A549 (cell line): Measurements from ENCODE around the gene ATG4B.
"Not testable (repeated sequence)": the region's sequence is repeated elsewhere in the genome, so short reads cannot be mapped to it uniquely, and the experiment has no call there.

ENCODE experiments used
- CHD4 ChIP-seq: fragments of 200-600 bp; sonication (generic); IDR thresholded peaks from 2 replicates; pipeline ENCODE4 v1.6.1; 2016; ENCODE audit warnings: antibody characterized with exemption, mild to moderate bottlenecking, borderline replicate concordance
- CTCF ChIP-seq: fragments of >200 bp; sonication (Bioruptor Twin); formaldehyde crosslinking; IDR thresholded peaks from 3 replicates; pipeline ENCODE4 v1.5.1; 2016
- E2F6 ChIP-seq: IDR thresholded peaks from 2 replicates; pipeline ENCODE4 v1.6.1; 2012; ENCODE audit warnings: low read depth, borderline replicate concordance
- HEYL ChIP-seq: fragments of 250-450 bp; sonication (Bioruptor Pico); IDR thresholded peaks from 2 replicates; pipeline ENCODE4 v1.8.0; 2021; ENCODE audit warnings: mild to moderate bottlenecking, moderate library complexity
- PHF8 ChIP-seq: fragments of 200-600 bp; sonication (generic); IDR thresholded peaks from 2 replicates; pipeline ENCODE4 v1.6.1; 2016; ENCODE audit warnings: low read depth, mild to moderate bottlenecking, antibody characterized with exemption, moderate library complexity, borderline replicate concordance
- POLR2A ChIP-seq: IDR thresholded peaks from 2 replicates; pipeline ENCODE4 v1.6.1; 2012; ENCODE audit warnings: mild to moderate bottlenecking, low read length
- RAD21 ChIP-seq, 2 experiments: fragments of >200 bp in 1 of 2; sonication (Bioruptor Twin) in 1 of 2; formaldehyde crosslinking in 1 of 2; IDR thresholded peaks in 1 of 2; conservative IDR thresholded peaks in 1 of 2; 2 replicates in 1 of 2; 3 replicates in 1 of 2; pipeline ENCODE4 v1.6.1; 2012 to 2018; ENCODE audit warnings: inconsistent platforms in 1 of 2
- REST ChIP-seq: fragments of 200-600 bp; sonication (generic); IDR thresholded peaks from 2 replicates; pipeline ENCODE4 v1.6.1; 2016; ENCODE audit warnings: antibody characterized with exemption, mild to moderate bottlenecking, moderate library complexity

GRCh38 chr2:241662731-241663130, 25.2 kb downstream of the ATG4B start:
- not testable (repeated sequence) for TF ChIP-seq E2F6; CTCF; PHF8; POLR2A; RAD21 (conservative IDR thresholded peaks at IDR 0.05 in 1 of 2, IDR thresholded peaks at IDR 0.05 in 1 of 2); HEYL (CRISPR knock-in tag); CHD4; REST
